HL-60 (cell line): ENCODE measurements around the gene SORL1.

Source experiments
- DNase-seq, 2 experiments: peaks; one replicate each; pipeline ENCODE4 v3.0.0-alpha.2; 2010 to 2020; ENCODE audit warnings: low read depth in 1 of 2, low spot score in 1 of 2
- H3K27ac ChIP-seq: fragments of 250-450 bp; sonication (Bioruptor Pico); replicated peaks from 2 replicates; pipeline ENCODE4 v1.5.1; 2020; ENCODE audit warnings: mild to moderate bottlenecking, moderate library complexity
- H3K27me3 ChIP-seq: fragments of 250-450 bp; sonication (Bioruptor Pico); 2 replicates; pipeline ENCODE4 v1.5.1; 2021; ENCODE audit warnings: mild to moderate bottlenecking, moderate library complexity; ENCODE audit not compliant: insufficient read depth, poor library complexity, severe bottlenecking
- H3K4me3 ChIP-seq: replicated peaks from 2 replicates; pipeline ENCODE4 v1.5.1; 2011; ENCODE audit warnings: mild to moderate bottlenecking, control low read depth, low read length; ENCODE audit not compliant: insufficient read depth
- CTCF ChIP-seq: IDR thresholded peaks from one replicate; pipeline ENCODE4 v1.5.1; 2011; ENCODE audit warnings: low read length, control low read depth, inconsistent platforms; ENCODE audit not compliant: insufficient read depth
- GABPA ChIP-seq: IDR thresholded peaks from 2 replicates; pipeline ENCODE4 v1.6.1; 2012; ENCODE audit warnings: low read depth
- POLR2AphosphoS5 ChIP-seq: IDR thresholded peaks from 2 replicates; pipeline ENCODE4 v1.6.1; 2012; ENCODE audit warnings: low read depth
- SPI1 ChIP-seq: IDR thresholded peaks from 2 replicates; pipeline ENCODE4 v1.6.1; 2012; ENCODE audit warnings: low read depth, mild to moderate bottlenecking, borderline replicate concordance
- TF ChIP-seq, protein P1 (sequence below): IDR thresholded peaks from 2 replicates; pipeline ENCODE4 v1.6.1; 2012; ENCODE audit warnings: low read depth; ENCODE audit not compliant: insufficient replicate concordance

SORL1 gene

DNA sequence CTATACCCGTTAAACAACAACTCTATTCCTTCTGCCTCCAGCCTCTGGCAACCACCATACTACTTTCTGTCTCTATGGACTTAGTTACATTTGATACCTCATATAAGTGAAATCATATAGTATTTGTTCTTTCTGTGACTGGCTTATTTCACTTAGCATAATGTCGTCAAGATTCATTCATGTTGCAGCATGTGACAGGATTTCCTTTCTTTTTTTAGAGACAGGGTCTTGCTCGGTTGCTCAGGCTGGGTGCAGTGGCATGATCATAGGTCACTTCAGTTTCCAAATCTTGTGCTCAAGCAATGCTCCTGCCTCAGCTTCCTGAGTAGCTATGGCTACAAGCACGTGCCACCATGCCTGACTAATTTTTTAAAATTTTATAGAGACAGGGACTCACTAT, 29.4 kb upstream of the SORL1 start:
- Histone ChIP-seq H3K4me3 (no peak overlapping the region), H3K27me3 (no peaks in the 10 kb centered on the region), H3K27ac (no peak overlapping the region)
- DNase-seq, result no peak
- no peak for TF ChIP-seq POLR2AphosphoS5
- no peak for TF ChIP-seq SPI1
- no peak for TF ChIP-seq CTCF
- no peak for TF ChIP-seq GABPA
- TF ChIP-seq, protein P1, sequence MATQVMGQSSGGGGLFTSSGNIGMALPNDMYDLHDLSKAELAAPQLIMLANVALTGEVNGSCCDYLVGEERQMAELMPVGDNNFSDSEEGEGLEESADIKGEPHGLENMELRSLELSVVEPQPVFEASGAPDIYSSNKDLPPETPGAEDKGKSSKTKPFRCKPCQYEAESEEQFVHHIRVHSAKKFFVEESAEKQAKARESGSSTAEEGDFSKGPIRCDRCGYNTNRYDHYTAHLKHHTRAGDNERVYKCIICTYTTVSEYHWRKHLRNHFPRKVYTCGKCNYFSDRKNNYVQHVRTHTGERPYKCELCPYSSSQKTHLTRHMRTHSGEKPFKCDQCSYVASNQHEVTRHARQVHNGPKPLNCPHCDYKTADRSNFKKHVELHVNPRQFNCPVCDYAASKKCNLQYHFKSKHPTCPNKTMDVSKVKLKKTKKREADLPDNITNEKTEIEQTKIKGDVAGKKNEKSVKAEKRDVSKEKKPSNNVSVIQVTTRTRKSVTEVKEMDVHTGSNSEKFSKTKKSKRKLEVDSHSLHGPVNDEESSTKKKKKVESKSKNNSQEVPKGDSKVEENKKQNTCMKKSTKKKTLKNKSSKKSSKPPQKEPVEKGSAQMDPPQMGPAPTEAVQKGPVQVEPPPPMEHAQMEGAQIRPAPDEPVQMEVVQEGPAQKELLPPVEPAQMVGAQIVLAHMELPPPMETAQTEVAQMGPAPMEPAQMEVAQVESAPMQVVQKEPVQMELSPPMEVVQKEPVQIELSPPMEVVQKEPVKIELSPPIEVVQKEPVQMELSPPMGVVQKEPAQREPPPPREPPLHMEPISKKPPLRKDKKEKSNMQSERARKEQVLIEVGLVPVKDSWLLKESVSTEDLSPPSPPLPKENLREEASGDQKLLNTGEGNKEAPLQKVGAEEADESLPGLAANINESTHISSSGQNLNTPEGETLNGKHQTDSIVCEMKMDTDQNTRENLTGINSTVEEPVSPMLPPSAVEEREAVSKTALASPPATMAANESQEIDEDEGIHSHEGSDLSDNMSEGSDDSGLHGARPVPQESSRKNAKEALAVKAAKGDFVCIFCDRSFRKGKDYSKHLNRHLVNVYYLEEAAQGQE, result no peak

GRCh38 chr11:121425828-121426227, 26.3 kb upstream of the SORL1 start:
- Histone ChIP-seq H3K4me3 (no peak overlapping the region), H3K27ac (no peak overlapping the region), H3K27me3 (no peaks in the 10 kb centered on the region)
- no peak for TF ChIP-seq SPI1
- TF ChIP-seq, protein P1, result no peak
- TF ChIP-seq CTCF, result no peak
- TF ChIP-seq POLR2AphosphoS5, result no peak
- TF ChIP-seq GABPA, result no peak
- DNase-seq, result no peak

DNA sequence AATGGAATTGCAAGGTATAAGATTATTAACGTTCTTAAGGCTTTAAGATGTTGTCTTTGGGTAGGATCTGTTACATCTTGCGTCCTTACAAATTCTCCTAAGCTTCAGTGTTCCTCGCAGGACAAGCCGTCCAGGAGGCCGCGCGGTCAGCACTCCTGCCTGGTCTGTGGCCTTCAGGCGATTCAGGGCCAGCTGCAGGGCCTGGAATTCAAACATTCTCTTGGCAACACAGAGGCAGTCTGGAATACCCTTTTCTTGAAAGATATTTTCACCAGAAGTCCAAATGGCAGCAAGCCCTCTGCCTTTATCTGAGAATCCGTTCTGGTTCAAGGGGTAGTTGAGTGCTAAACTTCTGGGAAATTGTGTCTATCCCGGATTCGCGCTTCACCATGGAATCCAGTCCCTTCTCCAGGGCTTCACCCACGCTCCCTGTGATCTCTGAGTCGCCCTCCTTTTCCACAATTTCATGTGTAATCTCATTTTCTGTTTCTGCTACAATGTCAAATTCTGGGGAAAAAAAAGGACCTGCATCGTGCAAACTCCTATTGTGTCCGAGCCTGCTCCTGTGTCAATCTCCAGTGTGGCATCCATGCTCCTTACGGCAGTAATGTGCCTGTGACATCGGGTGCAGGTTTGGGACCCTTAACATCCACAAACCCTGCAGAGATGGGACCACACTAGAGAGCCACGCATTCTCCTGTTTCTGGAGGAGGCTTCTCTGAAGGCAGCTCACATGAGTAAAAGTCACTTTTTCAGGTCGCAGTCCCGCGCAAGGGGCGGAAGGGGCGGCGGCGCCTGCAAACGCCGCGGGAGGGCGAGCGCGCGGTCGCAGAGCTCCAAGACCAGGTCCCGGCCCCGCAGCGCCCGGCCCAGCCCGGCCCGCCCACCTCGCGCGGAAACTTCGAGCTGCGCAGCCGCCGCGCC, 25.4 kb upstream of the SORL1 start:
- TF ChIP-seq, protein P1, result no peak
- TF ChIP-seq POLR2AphosphoS5 (no peak), SPI1 (no peak), CTCF (no peak), GABPA (no peak)
- DNase-seq, result no peak
- H3K27me3 ChIP-seq, result no peaks in the 10 kb centered on the region
- H3K27ac ChIP-seq, result no peak overlapping the region
- no peak overlapping the region for H3K4me3 ChIP-seq
